22Rv1 (cell line): ENCODE results near the gene SLC2A10.

Source experiments
- H3K27ac ChIP-seq: fragments of 450-650 bp; 2 replicates; pipeline ENCODE4 v1.5.1; 2017
- CTCF ChIP-seq: fragments of 450-650 bp; IDR thresholded peaks from 2 replicates; pipeline ENCODE4 v1.5.1; 2017; ENCODE audit warnings: mild to moderate bottlenecking
- ZFX ChIP-seq: fragments of 450-650 bp; IDR thresholded peaks from 2 replicates; pipeline ENCODE4 v1.6.1; 2017; ENCODE audit warnings: antibody characterized with exemption, borderline replicate concordance

Gene SLC2A10

GRCh38 chr20:46708172-46708860 lies 1.1 kb upstream of the SLC2A10 start:
- TF ChIP-seq ZFX, result no peak
- peak; percentile 90 for TF ChIP-seq CTCF
- peak overlapping the region; percentile 96 for H3K27ac ChIP-seq

- H3K27ac ChIP-seq, result peak overlapping the region; percentile 96
- TF ChIP-seq ZFX, result no peak
- TF ChIP-seq CTCF, result no peak
Measured at GRCh38 chr20:46709055-46709458, 392 bp upstream of the SLC2A10 start.

- TF ChIP-seq CTCF (no peak), ZFX (no peak)
- H3K27ac ChIP-seq, result peak overlapping the region; percentile 96
Measured at GRCh38 chr20:46710153-46710913, 884 bp downstream of the SLC2A10 start.

GRCh38 chr20:46712056-46712636 lies 2.7 kb downstream of the SLC2A10 start:
- H3K27ac ChIP-seq, result peak overlapping the region; percentile 79; the same call in 1 of the 2 replicates
- no peak for TF ChIP-seq CTCF
- no peak for TF ChIP-seq ZFX

GRCh38 chr20:46713957-46714834 lies 4.7 kb downstream of the SLC2A10 start:
- peak overlapping the region; percentile 79 for H3K27ac ChIP-seq
- TF ChIP-seq CTCF, result no peak
- no peak for TF ChIP-seq ZFX

GRCh38 chr20:46715292-46715756 lies 5.9 kb downstream of the SLC2A10 start:
- H3K27ac ChIP-seq, result peak overlapping the region; percentile 79

More at GRCh38 chr20:46715292-46715756, 5.9 kb downstream of the SLC2A10 start:
- no peak for TF ChIP-seq CTCF
- TF ChIP-seq ZFX, result no peak
